Stimulated activated CD4-positive, alpha-beta T cell treated with anti-CD3 and anti-CD28 coated beads, Interleukin-15, amount 100 ng/mL, for 48 hours (primary cell): ENCODE data around the gene KRT6B.
"Not testable (repeated sequence)": the region's sequence is repeated elsewhere in the genome, so short reads cannot be mapped to it uniquely, and the experiment has no call there.

Experiments
- DNase-seq, 2 donors: peaks; one replicate each; pipeline ENCODE4 v3.0.0-alpha.2; 2020; ENCODE audit warnings: low read depth in 2 of 2

KRT6B gene

GRCh38 chr12:52452101-52452500, at the start of gene KRT6B:
TSS of gene KRT6B (minus strand) at chr12:52452146. CDS start at chr12:52452078, 68 bp downstream.
- DNase-seq = no peak

- DNase-seq = no peak
Measured at GRCh38 chr12:52501490-52501889, 49.5 kb upstream of the KRT6B start.

GRCh38 chr12:52500574-52500973, 48.6 kb upstream of the KRT6B start:
- DNase-seq = not testable (repeated sequence)

- no peak for DNase-seq
Measured at GRCh38 chr12:52499806-52500560, 48.0 kb upstream of the KRT6B start.

GRCh38 chr12:52498946-52499345, 47.0 kb upstream of the KRT6B start:
- no peak for DNase-seq

- no peak for DNase-seq
Measured at GRCh38 chr12:52497975-52498374, 46.0 kb upstream of the KRT6B start.

GRCh38 chr12:52496590-52497071, 44.7 kb upstream of the KRT6B start:
- DNase-seq = no peak

- DNase-seq = no peak
Measured at GRCh38 chr12:52496054-52496453, 44.1 kb upstream of the KRT6B start.

- DNase-seq = no peak
Measured at GRCh38 chr12:52495389-52495788, 43.4 kb upstream of the KRT6B start.

- no peak for DNase-seq
Measured at GRCh38 chr12:52494518-52494917, 42.6 kb upstream of the KRT6B start.

GRCh38 chr12:52494100-52494499, 42.2 kb upstream of the KRT6B start:
- no peak for DNase-seq

- no peak for DNase-seq
Measured at GRCh38 chr12:52493172-52493571, 41.2 kb upstream of the KRT6B start, which contains the start of gene KRT6A. TSS of gene KRT6A (minus strand) at chr12:52493257. CDS start at chr12:52493188, 69 bp downstream.

- not testable (repeated sequence) for DNase-seq
Measured at GRCh38 chr12:52492405-52492804, 40.5 kb upstream of the KRT6B start.

GRCh38 chr12:52491495-52491894, 39.5 kb upstream of the KRT6B start:
- DNase-seq = not testable (repeated sequence)

- no peak for DNase-seq
Measured at GRCh38 chr12:52488736-52489135, 36.8 kb upstream of the KRT6B start.

- DNase-seq = not testable (repeated sequence)
Measured at GRCh38 chr12:52487744-52488443, 35.9 kb upstream of the KRT6B start.

GRCh38 chr12:52487211-52487610, 35.3 kb upstream of the KRT6B start:
- no peak for DNase-seq

GRCh38 chr12:52486166-52487105, 34.5 kb upstream of the KRT6B start:
- DNase-seq = no peak

GRCh38 chr12:52480073-52480472, 28.1 kb upstream of the KRT6B start:
- no peak for DNase-seq

GRCh38 chr12:52477651-52478050, 25.7 kb upstream of the KRT6B start:
- DNase-seq = no peak

GRCh38 chr12:52474212-52474611, 22.3 kb upstream of the KRT6B start:
- DNase-seq = no peak

- no peak for DNase-seq
Measured at GRCh38 chr12:52473768-52474167, 21.8 kb upstream of the KRT6B start, which contains the start of gene KRT6C. TSS of gene KRT6C (minus strand) at chr12:52473805. CDS start at chr12:52473737, 68 bp downstream.
